OCI-LY3 (cell line): ENCODE data around the gene SPOCK1.

ENCODE experiments used
- CTCF ChIP-seq: fragments of 200-600, 300-600 bp; sonication (generic); IDR thresholded peaks from 2 replicates; pipeline ENCODE4 v1.5.1; 2014; ENCODE audit warnings: antibody characterized with exemption, low read length, low read depth
- EZH2phosphoT487 ChIP-seq: fragments of 200-600 bp; shearing (Covaris generic); IDR thresholded peaks from 2 replicates; pipeline ENCODE4 v1.6.1; 2018; ENCODE audit warnings: antibody characterized with exemption, mixed run types, low read depth

- no peak for TF ChIP-seq CTCF
- no peak for TF ChIP-seq EZH2phosphoT487
Observed at GRCh38 chr5:137335493-137335892, 163.6 kb downstream of the SPOCK1 start.
